Measurements from ENCODE around the gene TRHDE.
"Not testable (repeated sequence)": the region's sequence is repeated elsewhere in the genome, so short reads cannot be mapped to it uniquely, and the experiment has no call there.

The TRHDE gene

DNA sequence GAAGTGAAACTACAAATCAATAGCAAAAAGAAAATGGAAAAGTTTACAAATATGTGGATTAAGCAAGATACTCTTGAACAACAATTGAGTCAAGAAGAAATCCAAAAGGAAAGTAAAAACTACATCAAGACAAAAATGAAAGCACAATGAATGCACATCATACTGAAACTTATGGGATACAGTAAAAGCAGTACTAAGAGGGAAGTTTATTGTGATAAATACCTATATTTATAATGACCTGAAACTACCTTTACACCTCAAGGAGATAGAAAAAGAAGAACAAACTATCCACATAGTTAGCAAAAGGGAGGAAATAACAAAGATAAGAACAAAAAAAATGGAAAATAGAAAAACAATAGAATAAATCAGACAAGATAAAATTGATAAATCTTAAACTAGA, 375.0 kb downstream of the TRHDE start:
- DNase-seq (ENCODE audit: insufficient read length, low spot score) (no peak), FAIRE-seq (no peak)
- TF ChIP-seq POLR2A (IDR thresholded peaks at IDR 0.05; ENCODE audit: low read depth, low read length) = no peak

DNA sequence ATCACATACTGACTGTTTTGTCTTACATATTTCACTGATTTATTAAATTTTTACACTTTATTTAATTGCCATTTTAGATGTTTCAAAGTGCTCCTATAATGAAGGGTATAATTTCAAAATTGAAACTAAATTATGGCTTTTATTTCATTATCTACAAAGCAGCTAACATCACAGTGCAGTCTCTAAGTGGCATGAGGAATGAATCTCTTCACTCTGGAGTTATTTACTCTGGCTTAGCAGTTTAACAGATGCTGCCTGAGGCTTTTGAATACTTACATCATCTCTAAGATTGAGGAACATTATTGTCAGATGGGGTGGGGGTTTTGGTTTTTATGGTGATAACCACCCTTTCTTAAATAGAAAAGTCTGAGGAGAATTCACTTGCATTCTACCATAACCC, 386.4 kb downstream of the TRHDE start:
- DNase-seq (ENCODE audit: insufficient read length, low spot score) (no peak), FAIRE-seq (no peak)
- TF ChIP-seq POLR2A (IDR thresholded peaks at IDR 0.05; ENCODE audit: low read depth, low read length) = no peak

DNA sequence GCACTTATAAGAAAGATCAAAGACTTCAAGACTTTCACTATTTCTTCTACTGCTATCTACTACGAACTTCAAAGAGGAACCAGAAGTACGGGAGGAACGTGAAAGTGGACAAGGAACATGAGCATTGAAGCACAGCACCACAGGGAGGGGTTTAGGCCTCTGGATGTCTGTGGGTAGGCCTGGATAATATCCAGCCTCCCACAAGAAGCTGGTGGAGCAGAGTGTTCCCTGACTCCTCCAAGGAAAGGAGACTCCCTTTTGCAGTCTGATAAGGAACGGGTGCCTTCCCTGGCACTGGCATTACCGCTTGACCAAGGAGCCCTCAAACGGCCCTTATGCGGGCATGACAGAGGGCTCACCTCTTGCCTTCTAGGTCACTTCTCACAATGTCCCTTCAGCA, 388.0 kb downstream of the TRHDE start:
- DNase-seq (ENCODE audit: insufficient read length, low spot score); FAIRE-seq: not testable (repeated sequence)

DNA sequence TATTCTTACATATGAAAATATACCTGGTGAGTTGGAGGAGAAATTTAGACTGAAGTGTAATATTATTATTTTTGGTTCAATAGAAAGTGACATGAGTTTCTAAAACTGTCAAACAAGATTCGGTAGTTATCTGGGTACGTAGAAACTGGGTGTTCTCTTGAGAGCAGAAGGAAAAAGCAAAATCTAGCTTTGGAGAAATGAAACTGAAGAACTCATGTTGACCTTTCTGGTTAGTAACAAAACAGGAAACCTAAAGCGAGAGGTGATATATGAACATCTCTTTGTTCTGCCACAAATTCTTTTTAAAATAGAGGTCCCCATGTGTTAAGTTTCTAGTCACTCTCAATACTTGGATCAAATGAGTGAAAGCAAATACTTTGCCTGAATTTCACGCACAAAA, 401.7 kb downstream of the TRHDE start:
- DNase-seq (ENCODE audit: insufficient read length, low spot score) = no peak
- no peak for FAIRE-seq
- no peak for TF ChIP-seq POLR2A (IDR thresholded peaks at IDR 0.05; ENCODE audit: low read depth, low read length)

DNA sequence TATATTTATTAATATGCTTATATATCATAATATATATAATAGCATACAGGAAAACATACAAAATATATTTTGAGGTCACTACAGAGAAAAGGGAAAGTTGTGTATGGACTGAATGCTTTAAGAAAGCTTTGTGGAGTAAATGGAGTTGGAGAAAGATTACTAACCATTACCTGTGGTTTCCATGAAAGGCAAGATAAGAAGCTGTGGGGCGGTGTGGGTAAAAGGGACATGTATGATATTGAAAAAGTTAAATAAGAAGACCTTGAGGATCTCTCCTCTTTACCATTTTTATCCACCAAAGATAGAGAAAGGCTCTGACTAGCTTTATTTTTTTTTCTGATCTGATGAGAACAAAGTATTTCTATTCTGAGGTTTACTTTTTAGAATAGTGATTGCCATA, 404.4 kb downstream of the TRHDE start:
- no peak for TF ChIP-seq POLR2A (IDR thresholded peaks at IDR 0.05; ENCODE audit: low read depth, low read length)
- FAIRE-seq (no peak), DNase-seq (ENCODE audit: insufficient read length, low spot score) (no peak)

DNA sequence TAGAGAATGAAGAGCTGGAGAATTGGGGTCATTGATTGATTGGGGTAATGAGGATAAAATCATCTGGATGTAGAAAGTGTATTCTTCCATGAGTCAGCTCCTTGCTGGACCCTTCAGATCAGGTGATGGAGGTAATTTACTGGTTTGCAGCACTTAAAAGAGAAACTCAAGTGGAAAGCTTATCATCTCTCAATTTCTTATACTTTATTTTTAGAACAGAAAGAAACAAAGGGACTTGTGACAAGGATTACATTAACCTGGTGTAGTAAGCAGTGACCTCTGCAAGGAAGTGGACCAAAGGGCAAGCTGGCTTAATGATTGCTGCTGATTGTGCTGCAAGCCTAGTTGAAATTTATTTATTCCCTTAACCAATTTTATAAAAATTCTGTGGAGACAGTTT, 405.0 kb downstream of the TRHDE start:
- TF ChIP-seq POLR2A (IDR thresholded peaks at IDR 0.05; ENCODE audit: low read depth, low read length) = no peak
- FAIRE-seq (no peak), DNase-seq (ENCODE audit: insufficient read length, low spot score) (no peak)

DNA sequence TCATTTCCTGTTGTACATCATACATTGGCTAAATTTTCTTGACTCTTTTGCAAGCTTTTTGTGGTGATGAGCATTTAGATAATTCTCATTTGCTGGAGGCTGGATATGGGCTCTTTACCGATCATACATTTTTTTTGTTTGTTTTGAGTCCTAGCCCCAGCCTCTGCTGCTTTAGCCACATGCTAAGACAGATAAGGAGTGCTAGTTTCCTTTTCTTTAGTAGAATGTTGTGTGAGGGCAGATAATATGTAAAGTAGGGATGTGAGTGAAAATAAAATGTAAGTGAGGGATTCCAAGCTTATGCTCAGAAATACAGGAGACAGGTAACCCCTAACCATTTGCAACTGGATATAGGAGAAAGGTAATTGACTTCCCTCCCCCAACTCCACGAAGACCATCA, 405.7 kb downstream of the TRHDE start:
- TF ChIP-seq POLR2A (IDR thresholded peaks at IDR 0.05; ENCODE audit: low read depth, low read length) = no peak
- DNase-seq (ENCODE audit: insufficient read length, low spot score) (no peak), FAIRE-seq (no peak)

DNA sequence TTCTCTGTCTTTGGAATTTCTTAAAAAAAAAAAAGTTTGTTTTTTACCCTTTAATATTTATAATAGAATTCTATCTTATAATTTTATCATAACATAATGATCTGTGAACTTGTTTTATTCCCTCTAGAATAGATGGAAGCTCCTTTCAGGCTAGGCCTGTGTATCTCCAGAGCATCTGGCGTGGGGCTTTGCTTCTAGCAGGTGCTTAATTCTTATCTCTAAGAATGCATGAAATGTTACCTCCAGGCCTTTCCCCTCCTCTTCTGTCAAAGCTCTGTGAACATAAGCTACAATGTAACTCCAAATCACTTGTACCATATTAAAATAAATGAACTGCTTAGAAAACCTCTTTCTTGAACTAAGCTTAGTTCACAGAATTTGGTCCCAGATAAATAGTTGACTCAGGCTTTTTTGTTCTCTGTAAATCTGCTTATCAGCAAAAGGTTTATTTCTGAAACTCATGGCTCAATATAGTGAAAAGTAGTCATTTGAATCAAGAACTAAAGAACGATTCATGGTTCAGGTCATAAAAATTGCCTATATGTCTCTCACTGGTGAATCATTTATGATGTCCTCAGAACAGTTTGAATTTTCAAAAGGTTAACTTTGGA, 407.1 kb downstream of the TRHDE start:
- no peak for FAIRE-seq
- no peak for TF ChIP-seq POLR2A (IDR thresholded peaks at IDR 0.05; ENCODE audit: low read depth, low read length)
- no peak for DNase-seq (ENCODE audit: insufficient read length, low spot score)

DNA sequence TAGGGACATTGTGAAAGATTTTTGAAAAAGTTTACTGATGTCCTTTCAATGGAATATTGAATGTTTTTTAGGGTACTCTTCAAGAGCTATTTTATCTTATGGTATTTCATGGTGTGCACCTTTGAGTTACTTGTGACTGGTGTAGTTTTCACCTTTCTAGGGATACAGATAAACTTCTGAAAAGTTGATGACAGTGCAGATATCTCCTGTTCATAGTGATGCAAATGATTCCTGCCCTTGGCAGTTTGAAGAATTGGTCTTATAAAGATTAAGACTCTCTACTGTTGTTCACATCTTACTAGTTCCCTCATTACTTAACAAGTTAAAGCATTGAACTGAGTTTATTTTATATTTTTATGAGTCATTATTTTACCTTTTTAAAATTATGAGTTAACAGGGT, 408.9 kb downstream of the TRHDE start:
- FAIRE-seq = no peak
- TF ChIP-seq POLR2A (IDR thresholded peaks at IDR 0.05; ENCODE audit: low read depth, low read length) = no peak
- no peak for DNase-seq (ENCODE audit: insufficient read length, low spot score)

DNA sequence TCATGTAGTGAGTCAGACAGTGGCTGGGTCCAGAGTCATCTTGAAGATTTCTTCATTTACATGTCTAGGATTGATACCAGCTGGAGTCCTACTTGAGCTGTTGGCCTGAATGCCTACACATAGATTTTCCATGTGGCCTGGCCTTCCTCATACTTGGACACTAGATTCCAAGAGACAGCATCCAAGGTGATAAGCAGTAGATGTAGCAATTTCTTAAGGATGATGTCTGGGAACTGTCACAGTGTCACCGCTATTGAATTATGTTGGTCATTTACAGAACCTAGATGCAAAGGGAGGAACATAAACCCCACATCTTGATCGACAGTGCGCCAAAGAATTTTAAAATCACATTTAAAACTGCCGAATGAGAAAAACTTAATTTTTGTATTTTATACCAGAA, 412.3 kb downstream of the TRHDE start:
- no peak for FAIRE-seq
- DNase-seq (ENCODE audit: insufficient read length, low spot score) = no peak
- TF ChIP-seq POLR2A (IDR thresholded peaks at IDR 0.05; ENCODE audit: low read depth, low read length) = no peak

DNA sequence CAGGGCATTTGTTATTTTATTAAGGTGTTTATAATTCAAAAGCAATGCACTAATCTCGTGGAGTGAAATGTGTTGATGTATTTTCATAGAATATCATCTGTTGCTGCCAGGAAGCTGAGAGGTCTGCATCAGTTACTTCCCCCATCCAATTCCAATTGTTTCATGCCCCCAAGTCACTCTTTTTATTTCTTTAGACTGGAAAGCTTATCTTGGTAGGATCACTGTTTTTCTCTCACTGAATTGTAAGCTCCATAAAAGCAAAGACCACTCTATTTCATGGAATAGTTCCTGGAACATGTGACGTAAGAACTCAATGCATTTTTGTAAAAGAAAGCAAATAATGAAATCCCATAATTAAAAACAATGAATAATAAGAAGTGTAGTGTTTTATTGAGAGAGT, 420.2 kb downstream of the TRHDE start:
- no peak for FAIRE-seq
- DNase-seq (ENCODE audit: insufficient read length, low spot score) = no peak
- no peak for TF ChIP-seq POLR2A (IDR thresholded peaks at IDR 0.05; ENCODE audit: low read depth, low read length)

DNA sequence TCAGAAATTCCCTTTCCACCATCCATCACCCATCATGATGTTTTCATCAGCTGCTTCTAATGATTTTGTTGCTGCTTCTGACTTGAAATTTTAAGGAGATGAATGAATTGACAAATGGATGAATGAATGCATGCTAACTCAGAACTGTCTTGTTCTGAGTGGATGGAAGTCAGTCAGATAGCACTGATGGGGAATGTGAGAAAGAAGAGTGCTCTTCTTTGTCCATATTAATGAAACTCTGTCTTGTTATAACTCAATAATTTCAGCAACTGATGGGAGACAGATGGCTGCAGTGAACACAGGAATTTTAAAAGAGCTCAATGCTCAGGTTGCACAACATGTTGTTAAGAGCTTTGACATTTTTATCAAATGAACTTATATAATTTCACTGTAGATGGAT, 422.0 kb downstream of the TRHDE start:
- DNase-seq (ENCODE audit: insufficient read length, low spot score) (no peak), FAIRE-seq (no peak)
- TF ChIP-seq POLR2A (IDR thresholded peaks at IDR 0.05; ENCODE audit: low read depth, low read length) = no peak

DNA sequence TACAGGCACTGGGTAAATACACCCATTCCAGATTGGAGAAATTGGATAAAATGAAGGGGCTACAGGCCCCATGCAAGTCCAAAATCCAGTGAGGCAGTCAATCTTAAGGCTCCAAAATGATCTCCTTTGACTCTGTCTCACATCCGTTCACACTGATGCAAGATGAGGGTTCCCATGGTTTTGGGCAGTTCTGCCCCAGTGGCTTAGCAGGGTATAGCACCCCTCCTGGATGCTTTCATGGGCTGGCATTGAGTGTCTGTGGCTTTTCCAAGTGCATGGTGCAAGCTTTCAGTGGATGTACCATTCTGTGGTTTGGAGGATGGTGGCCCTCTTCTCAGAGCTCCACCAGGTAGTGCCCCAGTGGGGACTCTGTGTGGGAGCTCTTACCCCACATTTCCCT, 427.2 kb downstream of the TRHDE start:
- FAIRE-seq (no peak), DNase-seq (ENCODE audit: insufficient read length, low spot score) (no peak)
- TF ChIP-seq POLR2A (IDR thresholded peaks at IDR 0.05; ENCODE audit: low read depth, low read length) = no peak

DNA sequence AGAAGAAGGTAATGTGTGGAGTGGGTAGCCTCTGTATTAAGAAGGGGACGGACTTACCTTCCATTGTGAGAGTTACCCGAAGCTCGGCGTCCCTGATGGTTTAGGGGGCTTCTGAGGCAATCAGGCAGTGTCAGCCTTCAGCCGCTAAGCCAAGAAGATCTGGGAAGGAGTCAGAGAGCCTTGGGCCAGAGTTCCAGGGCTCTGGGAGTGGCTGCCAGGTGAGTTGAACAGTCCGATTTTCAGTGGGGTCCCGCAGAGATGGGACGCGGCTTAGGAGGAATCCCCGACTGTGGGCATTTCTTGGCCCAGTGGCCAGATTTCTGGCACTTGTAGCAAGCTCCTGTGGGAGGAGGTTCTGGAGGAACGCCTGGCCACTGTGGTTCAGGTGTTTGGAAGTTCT, 439.9 kb downstream of the TRHDE start:
- FAIRE-seq; DNase-seq (ENCODE audit: insufficient read length, low spot score): not testable (repeated sequence)

DNA sequence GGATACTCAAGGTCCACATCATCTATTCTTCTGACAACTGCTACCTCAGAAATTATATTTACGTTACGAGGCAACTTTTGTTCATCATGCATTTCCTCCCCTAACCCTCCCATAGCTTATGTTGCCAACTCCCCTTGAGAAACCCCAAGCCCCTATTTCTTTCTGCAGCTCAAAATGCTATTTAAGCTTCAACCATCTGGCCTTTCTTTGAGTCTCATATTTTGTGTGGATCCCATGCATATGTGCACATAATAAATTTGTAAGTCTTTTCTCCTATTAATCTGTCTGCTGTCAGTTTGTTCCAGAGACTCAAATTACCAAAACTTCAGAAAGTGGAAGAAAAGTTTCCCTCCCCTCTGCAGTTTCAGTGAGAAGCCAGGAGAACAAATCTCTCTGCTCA, 444.1 kb downstream of the TRHDE start:
- no peak for TF ChIP-seq POLR2A (IDR thresholded peaks at IDR 0.05; ENCODE audit: low read depth, low read length)
- DNase-seq (ENCODE audit: insufficient read length, low spot score) = no peak
- FAIRE-seq = no peak

DNA sequence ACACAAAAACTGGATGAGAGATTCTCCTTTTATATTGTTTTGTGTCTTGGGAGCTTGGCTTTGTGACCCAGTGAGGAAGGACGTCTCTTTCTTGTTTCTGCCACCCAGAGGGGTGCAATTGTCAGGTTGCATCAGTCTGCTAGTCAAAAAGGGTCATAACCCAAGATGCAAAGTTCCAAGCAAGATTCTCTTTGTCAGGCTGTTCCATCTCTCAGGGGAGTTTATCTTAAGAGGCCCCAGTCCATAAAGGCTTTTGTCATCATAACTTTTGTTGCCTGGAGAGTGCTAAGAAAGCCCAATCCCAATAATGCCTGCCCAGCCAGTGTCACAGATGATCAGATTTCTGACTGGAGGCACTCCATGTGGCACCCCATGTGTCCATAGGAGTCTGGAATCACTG, 444.9 kb downstream of the TRHDE start:
- TF ChIP-seq POLR2A (IDR thresholded peaks at IDR 0.05; ENCODE audit: low read depth, low read length) = no peak
- FAIRE-seq (no peak), DNase-seq (ENCODE audit: insufficient read length, low spot score) (no peak)
